ENCODE data around the gene ROCK1. TPM values are rescaled to one million over a fixed set of nuclear protein-coding genes. Genes with fewer than 3 reads are reported as not detected.

The ROCK1 gene
- total and polyA plus RNA-seq, 4 donors, result 7.4 to 28.7 (median 18.7) TPM

- TF ChIP-seq SP1 (IDR thresholded peaks at IDR 0.05), result no peak
- no peak for TF ChIP-seq YY1 (IDR thresholded peaks at IDR 0.05)
- TF ChIP-seq JUND (IDR thresholded peaks at IDR 0.05), result no peak
- no peak for TF ChIP-seq ZBTB33 (IDR thresholded peaks at IDR 0.05)
- TF ChIP-seq HNF4G (IDR thresholded peaks at IDR 0.05), result no peak
- no peak for TF ChIP-seq RXRA (IDR thresholded peaks at IDR 0.05)
- no peak for TF ChIP-seq MAX (IDR thresholded peaks at IDR 0.05)
- TF ChIP-seq FOXA2 (IDR thresholded peaks at IDR 0.05), result no peak
- no peak for TF ChIP-seq NR2F2 (IDR thresholded peaks at IDR 0.05)
- TF ChIP-seq CTCF (IDR thresholded peaks at IDR 0.05; ENCODE audit: low read depth, low read length, missing input control), result no peak
- no peak for TF ChIP-seq HNF4A (conservative IDR thresholded peaks at IDR 0.05)
- no peak for TF ChIP-seq EGR1 (IDR thresholded peaks at IDR 0.05; ENCODE audit: low read depth in 2 of 2)
- H3K27me3 ChIP-seq (ENCODE audit: control insufficient read depth in 4 of 4, insufficient read depth in 4 of 4, low read length in 3 of 4), result no peaks in the 10 kb centered on the region
- no peak overlapping the region for H3K4me3 ChIP-seq (ENCODE audit: low read depth in 1 of 3, low read length in 3 of 3)
- H3K9ac ChIP-seq (ENCODE audit: low read depth in 1 of 2, low read length in 2 of 2), result no peak overlapping the region
- no peak for DNase-seq (ENCODE audit: low spot score)
- no peak overlapping the region for H3K27ac ChIP-seq (ENCODE audit: low read depth in 1 of 2, low read length in 2 of 2)
- no peaks in the 10 kb centered on the region for H3K9me3 ChIP-seq (ENCODE audit: control insufficient read depth in 4 of 4, low read length in 3 of 4)
- peaks cover 1 to 24% (median 6%) of the 10 kb centered on the region in 4 donors for H3K4me1 ChIP-seq (ENCODE audit: control insufficient read depth in 4 of 4, insufficient read depth in 4 of 4, low read length in 3 of 4)
- no peaks in the 10 kb centered on the region for H3K36me3 ChIP-seq (ENCODE audit: control insufficient read depth in 4 of 4, insufficient read depth in 3 of 4, low read depth in 1 of 4, low read length in 3 of 4)
- 79% methylated on average over 3 of the region's 3 CpGs for WGBS
Measured at GRCh38 chr18:21074336-21075323, 37.0 kb downstream of the ROCK1 start.

GRCh38 chr18:21073180-21073579 lies 38.4 kb downstream of the ROCK1 start:
- Histone ChIP-seq H3K36me3 (ENCODE audit: control insufficient read depth in 4 of 4, insufficient read depth in 3 of 4, low read depth in 1 of 4, low read length in 3 of 4) (peaks cover 0 to 2% (median 0%) of the 10 kb centered on the region in 4 donors), H3K4me3 (ENCODE audit: low read depth in 1 of 3, low read length in 3 of 3) (no peak overlapping the region), H3K27me3 (ENCODE audit: control insufficient read depth in 4 of 4, insufficient read depth in 4 of 4, low read length in 3 of 4) (no peaks in the 10 kb centered on the region), H3K9ac (ENCODE audit: low read depth in 1 of 2, low read length in 2 of 2) (no peak overlapping the region), H3K27ac (ENCODE audit: low read depth in 1 of 2, low read length in 2 of 2) (no peak overlapping the region), H3K9me3 (ENCODE audit: control insufficient read depth in 4 of 4, low read length in 3 of 4) (no peaks in the 10 kb centered on the region), H3K4me1 (ENCODE audit: control insufficient read depth in 4 of 4, insufficient read depth in 4 of 4, low read length in 3 of 4) (peaks cover 0 to 9% (median under 1%) of the 10 kb centered on the region in 4 donors)
- no peak for TF ChIP-seq FOXA1 (IDR thresholded peaks at IDR 0.05)
- no peak for TF ChIP-seq RXRA (IDR thresholded peaks at IDR 0.05)
- TF ChIP-seq NR2F2 (IDR thresholded peaks at IDR 0.05), result no peak
- no peak for TF ChIP-seq CTCF (IDR thresholded peaks at IDR 0.05; ENCODE audit: low read depth, low read length, missing input control)
- TF ChIP-seq RAD21 (IDR thresholded peaks at IDR 0.05), result no peak
- no peak for TF ChIP-seq FOXA2 (IDR thresholded peaks at IDR 0.05)
- no peak for TF ChIP-seq EGR1 (IDR thresholded peaks at IDR 0.05; ENCODE audit: low read depth in 2 of 2)
- no peak for TF ChIP-seq GABPA (IDR thresholded peaks at IDR 0.05 in 1 of 2, conservative IDR thresholded peaks at IDR 0.05 in 1 of 2)
- no peak for TF ChIP-seq ZBTB33 (IDR thresholded peaks at IDR 0.05)
- no peak for TF ChIP-seq SP1 (IDR thresholded peaks at IDR 0.05)
- no peak for TF ChIP-seq YY1 (IDR thresholded peaks at IDR 0.05)
- TF ChIP-seq TAF1 (conservative IDR thresholded peaks at IDR 0.05), result no peak
- no peak for DNase-seq (ENCODE audit: low spot score)

Data from liver (tissue), 9 donors.